ENCODE measurements around the gene ACTL9. TPM values are rescaled to one million over a fixed set of nuclear protein-coding genes. Genes with fewer than 3 reads are reported as not detected.

ACTL9 gene
- total RNA-seq, 1 donor from 2014 or later, result not detected

DNA sequence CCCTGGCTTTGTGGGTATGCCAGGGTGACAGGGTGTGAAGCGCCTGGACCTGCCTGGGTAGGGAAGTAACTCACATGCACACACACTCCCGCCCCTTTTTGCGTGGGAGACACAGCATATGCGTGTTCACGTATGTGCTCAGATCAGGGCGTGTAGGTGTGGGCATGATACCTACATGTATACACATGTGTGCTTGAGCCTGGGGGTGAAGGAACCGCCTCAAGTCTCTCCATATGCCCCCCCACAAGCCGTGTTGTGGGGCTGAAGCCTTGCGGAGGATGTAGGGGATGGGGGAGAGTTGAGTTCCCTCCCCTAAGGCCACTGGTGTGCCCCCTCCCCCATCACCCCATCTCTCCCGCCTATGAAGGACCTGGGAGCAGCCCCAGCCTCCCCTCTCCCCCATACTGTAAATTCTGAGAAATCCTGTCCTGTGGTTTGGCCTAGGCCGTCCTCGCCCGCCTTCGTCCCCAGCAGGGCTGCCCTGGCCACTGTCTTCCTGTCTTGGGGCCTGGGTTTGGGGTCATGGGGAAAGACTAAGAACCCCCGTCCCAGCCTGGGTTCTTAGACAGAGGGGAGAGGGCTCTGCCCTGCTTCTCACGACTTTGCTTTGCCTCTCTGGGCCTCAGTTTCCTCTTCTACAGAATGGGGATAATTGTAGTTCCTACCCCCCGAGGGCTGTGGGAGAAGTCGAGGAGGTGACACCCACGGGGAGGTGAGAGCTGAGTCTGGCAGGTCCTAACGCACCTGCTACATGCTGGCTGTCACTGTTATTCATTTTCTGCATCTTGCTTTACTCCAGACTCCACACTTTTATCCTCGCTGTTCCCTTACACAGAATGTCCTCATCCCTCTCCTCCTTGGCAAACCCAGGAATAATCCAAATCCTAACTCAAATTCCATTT is 14.3 kb downstream of the ACTL9 start:
- DNase-seq (ENCODE audit: low spot score), result no peak
- H3K27me3 Mint-ChIP-seq (ENCODE audit: unreplicated experiment), result peaks cover 5% of the 10 kb centered on the region
- no peak overlapping the region for H3K4me3 Mint-ChIP-seq (ENCODE audit: unreplicated experiment)
- H3K36me3 Mint-ChIP-seq (ENCODE audit: low read depth, unreplicated experiment), result peaks cover 7% of the 10 kb centered on the region
- no peaks in the 10 kb centered on the region for H3K4me1 Mint-ChIP-seq (ENCODE audit: unreplicated experiment)
- no peak overlapping the region for H3K27ac Mint-ChIP-seq (ENCODE audit: unreplicated experiment)
- TF ChIP-seq, protein P1, sequence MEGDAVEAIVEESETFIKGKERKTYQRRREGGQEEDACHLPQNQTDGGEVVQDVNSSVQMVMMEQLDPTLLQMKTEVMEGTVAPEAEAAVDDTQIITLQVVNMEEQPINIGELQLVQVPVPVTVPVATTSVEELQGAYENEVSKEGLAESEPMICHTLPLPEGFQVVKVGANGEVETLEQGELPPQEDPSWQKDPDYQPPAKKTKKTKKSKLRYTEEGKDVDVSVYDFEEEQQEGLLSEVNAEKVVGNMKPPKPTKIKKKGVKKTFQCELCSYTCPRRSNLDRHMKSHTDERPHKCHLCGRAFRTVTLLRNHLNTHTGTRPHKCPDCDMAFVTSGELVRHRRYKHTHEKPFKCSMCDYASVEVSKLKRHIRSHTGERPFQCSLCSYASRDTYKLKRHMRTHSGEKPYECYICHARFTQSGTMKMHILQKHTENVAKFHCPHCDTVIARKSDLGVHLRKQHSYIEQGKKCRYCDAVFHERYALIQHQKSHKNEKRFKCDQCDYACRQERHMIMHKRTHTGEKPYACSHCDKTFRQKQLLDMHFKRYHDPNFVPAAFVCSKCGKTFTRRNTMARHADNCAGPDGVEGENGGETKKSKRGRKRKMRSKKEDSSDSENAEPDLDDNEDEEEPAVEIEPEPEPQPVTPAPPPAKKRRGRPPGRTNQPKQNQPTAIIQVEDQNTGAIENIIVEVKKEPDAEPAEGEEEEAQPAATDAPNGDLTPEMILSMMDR (IDR thresholded peaks at IDR 0.05; ENCODE audit: unreplicated experiment), result no peak
- H3K9me3 Mint-ChIP-seq (ENCODE audit: unreplicated experiment), result peaks cover 48% of the 10 kb centered on the region

DNA sequence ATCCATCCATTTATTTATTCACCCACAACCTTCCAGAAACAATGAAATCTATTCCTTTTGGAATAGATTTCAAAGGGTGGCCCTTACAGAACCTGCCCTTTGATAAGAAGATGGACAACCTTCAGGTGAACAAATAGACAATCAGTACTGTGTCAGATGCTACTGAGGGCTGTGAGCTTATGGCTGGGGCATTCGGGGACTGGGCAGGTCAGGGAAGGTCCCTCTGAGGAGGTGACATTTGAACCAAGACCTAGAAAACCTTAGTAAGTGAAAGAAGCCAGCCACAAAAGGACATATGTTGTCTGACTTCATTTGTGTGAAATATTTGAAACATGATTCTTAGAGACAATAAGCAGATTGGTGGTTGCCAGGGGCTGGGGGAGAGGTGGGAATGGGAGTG is 15.7 kb downstream of the ACTL9 start:
- Mint-ChIP-seq H3K4me1 (ENCODE audit: unreplicated experiment) (no peaks in the 10 kb centered on the region), H3K36me3 (ENCODE audit: low read depth, unreplicated experiment) (peaks cover 15% of the 10 kb centered on the region), H3K9me3 (ENCODE audit: unreplicated experiment) (peaks cover 51% of the 10 kb centered on the region), H3K27ac (ENCODE audit: unreplicated experiment) (no peak overlapping the region), H3K4me3 (ENCODE audit: unreplicated experiment) (no peak overlapping the region), H3K27me3 (ENCODE audit: unreplicated experiment) (peaks cover 7% of the 10 kb centered on the region)
- no peak for DNase-seq (ENCODE audit: low spot score)
- TF ChIP-seq, protein P1 (IDR thresholded peaks at IDR 0.05; ENCODE audit: unreplicated experiment), result no peak

DNA sequence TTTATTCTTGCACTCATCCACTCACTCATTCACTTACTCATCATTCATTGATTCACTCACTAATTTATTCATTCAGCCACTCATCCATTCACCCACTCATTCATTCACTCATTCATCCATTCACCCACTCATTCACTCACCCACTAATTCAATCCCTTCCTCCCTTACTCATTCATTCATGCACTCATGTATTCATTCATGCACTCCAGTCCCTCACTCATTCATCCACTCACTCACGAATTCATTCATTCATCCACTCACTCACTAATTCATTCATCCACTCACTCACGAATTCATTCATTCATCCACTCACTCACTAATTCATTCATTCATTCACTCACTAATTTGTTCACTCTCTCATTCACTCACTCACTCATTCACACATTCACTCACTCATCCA is 16.1 kb downstream of the ACTL9 start:
- H3K4me1 Mint-ChIP-seq (ENCODE audit: unreplicated experiment), result no peaks in the 10 kb centered on the region

DNA sequence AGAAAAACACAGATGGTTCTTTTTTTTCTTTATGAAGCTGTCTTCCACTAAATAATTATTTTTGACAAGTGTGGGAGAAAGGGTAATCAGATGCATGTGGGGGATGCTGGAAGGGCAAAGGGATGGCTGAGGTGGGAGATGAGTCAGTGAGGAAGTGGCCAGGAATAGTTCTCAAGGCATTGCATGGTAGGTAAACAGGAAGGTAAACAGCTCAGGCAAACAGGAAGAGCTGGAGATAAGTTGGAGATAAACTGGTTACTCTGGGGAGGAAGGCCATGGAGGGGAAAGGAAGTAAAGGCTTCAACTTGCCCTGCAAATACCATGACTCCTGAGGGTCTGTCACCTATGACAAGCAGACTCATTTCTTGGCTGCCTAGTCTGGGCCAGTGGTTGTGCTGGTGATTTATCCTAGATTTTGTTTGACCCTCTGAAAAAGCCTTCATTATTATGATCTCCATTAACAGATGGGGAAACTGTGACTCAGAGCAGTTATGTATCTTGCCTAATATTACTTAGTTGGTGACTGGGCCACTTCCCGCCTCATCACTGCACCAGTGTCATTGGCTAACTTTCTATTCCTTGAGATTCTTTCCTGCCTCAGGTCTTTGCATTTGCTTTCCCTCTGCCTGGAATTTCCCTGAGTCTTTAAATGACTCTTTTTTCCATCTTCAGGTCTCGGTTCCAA is 17.1 kb downstream of the ACTL9 start:
- TF ChIP-seq, protein P1 (IDR thresholded peaks at IDR 0.05; ENCODE audit: unreplicated experiment), result no peak
- peaks cover 16% of the 10 kb centered on the region for H3K36me3 Mint-ChIP-seq (ENCODE audit: low read depth, unreplicated experiment)
- H3K9me3 Mint-ChIP-seq (ENCODE audit: unreplicated experiment), result peaks cover 51% of the 10 kb centered on the region
- DNase-seq (ENCODE audit: low spot score), result no peak
- no peak overlapping the region for H3K4me3 Mint-ChIP-seq (ENCODE audit: unreplicated experiment)
- H3K27ac Mint-ChIP-seq (ENCODE audit: unreplicated experiment), result no peak overlapping the region
- H3K4me1 Mint-ChIP-seq (ENCODE audit: unreplicated experiment), result no peaks in the 10 kb centered on the region
- H3K27me3 Mint-ChIP-seq (ENCODE audit: unreplicated experiment), result peaks cover 11% of the 10 kb centered on the region

More for the DNA sequence above, 16.1 kb downstream of the ACTL9 start:
- peaks cover 19% of the 10 kb centered on the region for H3K36me3 Mint-ChIP-seq (ENCODE audit: low read depth, unreplicated experiment)
- peaks cover 11% of the 10 kb centered on the region for H3K27me3 Mint-ChIP-seq (ENCODE audit: unreplicated experiment)
- TF ChIP-seq, protein P1 (IDR thresholded peaks at IDR 0.05; ENCODE audit: unreplicated experiment), result no peak
- peaks cover 55% of the 10 kb centered on the region for H3K9me3 Mint-ChIP-seq (ENCODE audit: unreplicated experiment)
- H3K27ac Mint-ChIP-seq (ENCODE audit: unreplicated experiment), result no peak overlapping the region
- no peak for DNase-seq (ENCODE audit: low spot score)
- H3K4me3 Mint-ChIP-seq (ENCODE audit: unreplicated experiment), result no peak overlapping the region

Measured in endothelial cell (in vitro differentiated cells).